Cardiac ventricle fibroblast (primary cell): Measurements from ENCODE around the gene GRM1. TPM values are rescaled to one million over a fixed set of nuclear protein-coding genes. Genes with fewer than 3 reads are reported as not detected.

Experiments used
- total RNA-seq: library from RNA; depleted of rRNA; stranded (reverse); fragments of >200 nt; gene quantifications from 2 replicates; pipeline ENCODE4 v1.2.3, GENCODE V29; 2015

The GRM1 gene
- total RNA-seq: not detected in 2 replicates

DNA sequence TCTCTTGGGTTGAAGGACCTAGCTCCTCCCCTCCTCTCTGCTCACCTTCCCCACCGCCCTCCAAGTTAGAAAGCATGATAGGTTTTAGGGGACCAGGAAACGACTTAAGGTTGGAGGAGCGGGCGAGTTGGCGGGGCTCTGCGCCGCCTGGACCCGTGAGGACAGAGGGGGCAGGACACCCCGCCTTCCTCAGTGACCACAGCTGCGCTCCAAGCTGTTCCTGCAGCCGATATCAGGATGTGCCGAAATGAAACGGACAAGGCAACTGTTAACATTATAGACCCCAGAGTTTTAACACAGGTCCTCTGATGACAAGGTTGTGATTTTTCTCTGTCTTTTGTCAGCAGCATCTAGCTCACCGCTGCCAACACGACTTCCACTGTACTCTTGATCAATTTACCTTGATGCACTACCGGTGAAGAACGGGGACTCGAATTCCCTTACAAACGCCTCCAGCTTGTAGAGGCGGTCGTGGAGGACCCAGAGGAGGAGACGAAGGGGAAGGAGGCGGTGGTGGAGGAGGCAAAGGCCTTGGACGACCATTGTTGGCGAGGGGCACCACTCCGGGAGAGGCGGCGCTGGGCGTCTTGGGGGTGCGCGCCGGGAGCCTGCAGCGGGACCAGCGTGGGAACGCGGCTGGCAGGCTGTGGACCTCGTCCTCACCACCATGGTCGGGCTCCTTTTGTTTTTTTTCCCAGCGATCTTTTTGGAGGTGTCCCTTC, at the start of gene GRM1:
Gene GRM1 (plus strand): TSS at position 212 of the 722 bp plus-strand sequence. CDS start 456 bp downstream, at position 668.

Other genes starting within 250 kb of the GRM1 start
- 7.6 and 9.2 TPM in 2 replicates for gene FBXO30, start 214.3 kb upstream of the GRM1 start, total RNA-seq
- gene SHPRH, start 64.7 kb upstream of the GRM1 start, total RNA-seq: 12.0 and 14.0 TPM in 2 replicates